GM18520 (cell line): ENCODE measurements around the gene SEM1.
A peak's percentile ranks its signal among the peaks of the same experiment; 100 is the strongest.
"Not testable (repeated sequence)": the region's sequence is repeated elsewhere in the genome, so short reads cannot be mapped to it uniquely, and the experiment has no call there.

Experiments used
- ATAC-seq: cut with Tn5 transposase; IDR thresholded peaks from one replicate; pipeline ENCODE4 v1.9.1; 2021; ENCODE audit not compliant: unreplicated experiment

The SEM1 gene

GRCh38 chr7:96664793-96665192, 44.9 kb downstream of the SEM1 start:
- ATAC-seq: no peak

- no peak for ATAC-seq
Observed at GRCh38 chr7:96663871-96664445, 45.7 kb downstream of the SEM1 start.

- ATAC-seq: peak; percentile 82
Observed at GRCh38 chr7:96663457-96663856, 46.2 kb downstream of the SEM1 start.

GRCh38 chr7:96662151-96662550, 47.5 kb downstream of the SEM1 start:
- ATAC-seq: not testable (repeated sequence)

GRCh38 chr7:96658022-96658412, 51.6 kb downstream of the SEM1 start:
- no peak for ATAC-seq

- no peak for ATAC-seq
Observed at GRCh38 chr7:96657347-96658021, 52.2 kb downstream of the SEM1 start.

- ATAC-seq: no peak
Observed at GRCh38 chr7:96655956-96656355, 53.7 kb downstream of the SEM1 start.

GRCh38 chr7:96654630-96655188, 54.9 kb downstream of the SEM1 start:
- ATAC-seq: no peak

GRCh38 chr7:96649981-96650380, 59.7 kb downstream of the SEM1 start:
- ATAC-seq: no peak

GRCh38 chr7:96648784-96649183, 60.9 kb downstream of the SEM1 start:
- ATAC-seq: no peak

GRCh38 chr7:96647733-96648132, 61.9 kb downstream of the SEM1 start:
- ATAC-seq: no peak

- no peak for ATAC-seq
Observed at GRCh38 chr7:96645084-96645483, 64.6 kb downstream of the SEM1 start.

- not testable (repeated sequence) for ATAC-seq
Observed at GRCh38 chr7:96643436-96643835, 66.2 kb downstream of the SEM1 start.

GRCh38 chr7:96640054-96640453, 69.6 kb downstream of the SEM1 start:
- no peak for ATAC-seq
